Measurements from ENCODE around the gene ARAP2.

Gene ARAP2

DNA sequence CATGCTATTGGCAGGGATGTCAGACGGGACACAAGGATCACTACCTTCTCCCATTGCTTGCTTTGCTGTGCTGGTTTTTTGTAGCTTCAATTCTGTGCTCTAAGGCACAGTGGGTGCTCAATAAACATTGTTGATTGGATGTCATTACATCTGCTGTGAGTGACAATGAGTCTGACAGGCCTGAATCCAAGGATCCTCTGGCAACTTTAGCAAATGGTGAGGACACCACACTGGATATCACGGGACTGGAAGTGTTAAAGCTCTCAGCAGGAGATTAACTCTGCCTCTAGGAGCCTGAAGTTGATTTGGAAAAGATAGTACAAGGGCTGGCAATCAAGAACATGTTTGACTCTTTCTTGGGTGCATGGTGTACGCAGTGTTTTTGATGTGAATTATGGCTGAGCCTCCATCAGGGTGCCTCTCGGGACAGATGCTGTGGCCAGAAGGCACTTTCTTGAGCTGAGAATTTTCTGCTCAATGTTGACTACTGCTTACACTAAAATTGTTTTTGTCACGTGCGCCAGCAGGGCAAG lies 217.9 kb downstream of the ARAP2 start:
- no peak for DNase-seq

DNA sequence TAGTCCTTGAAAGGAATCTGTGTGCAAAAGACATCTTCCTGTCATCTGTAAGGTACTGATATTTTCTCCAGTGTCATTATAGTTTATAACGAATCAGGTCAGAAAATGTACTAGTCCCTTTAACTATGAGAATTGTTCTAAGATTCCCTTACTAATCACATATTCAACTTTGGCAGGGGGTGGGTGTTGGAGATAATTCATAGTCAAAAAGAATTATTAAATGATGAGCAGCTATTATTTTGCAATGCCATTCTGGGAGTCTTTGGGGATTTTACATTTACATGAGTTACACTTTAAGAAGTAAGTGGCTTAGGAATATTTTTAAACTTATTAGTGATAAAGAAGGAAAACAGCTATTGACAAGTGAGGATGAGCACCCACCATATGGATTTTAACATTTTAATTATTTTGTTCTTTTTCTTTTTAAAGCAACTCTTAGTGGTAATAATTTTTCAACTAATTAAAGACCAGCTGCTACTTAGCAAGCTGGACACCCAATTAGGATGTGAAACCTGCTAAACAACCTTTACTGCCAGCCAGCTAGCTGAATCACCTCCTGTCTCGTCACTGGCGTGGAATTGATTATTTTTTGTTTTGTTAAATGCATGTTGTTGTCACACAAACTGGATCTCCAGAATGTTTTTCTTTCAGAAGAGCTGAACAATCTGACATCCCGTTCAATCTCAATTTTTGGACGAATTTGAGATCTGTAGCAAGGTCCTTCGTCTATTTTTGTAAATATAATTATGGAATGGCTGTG lies 219.2 kb downstream of the ARAP2 start:
- no peak for DNase-seq

DNA sequence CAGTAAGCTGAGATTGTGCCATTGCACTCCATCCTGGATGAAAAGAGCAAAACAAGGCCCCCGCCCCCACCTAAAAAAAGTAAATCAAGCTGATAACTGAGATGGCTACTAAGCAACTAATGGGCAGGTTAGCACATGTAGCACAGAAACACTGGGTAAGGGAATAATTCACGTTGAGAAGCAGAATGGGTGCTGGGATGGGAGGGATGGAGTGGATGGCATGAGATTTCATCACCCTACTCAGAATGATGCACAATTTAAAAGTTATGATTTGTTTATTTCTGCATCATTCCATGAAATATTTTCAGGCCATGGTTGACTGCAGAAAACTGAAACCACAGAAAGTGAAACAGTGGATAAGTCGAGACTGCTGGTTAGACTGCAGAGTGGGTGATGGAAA lies 224.0 kb downstream of the ARAP2 start:
- DNase-seq, result no peak
